Memory B cell (primary cell): ENCODE measurements around the gene TRIM14.
A peak's percentile ranks its signal among the peaks of the same experiment; 100 is the strongest.
"Not testable (repeated sequence)": the region's sequence is repeated elsewhere in the genome, so short reads cannot be mapped to it uniquely, and the experiment has no call there.

Experiments used
- ATAC-seq: fragments of 150-1000 bp; cut with Tn5 transposase; 2 replicates; pipeline ENCODE4 v1.10.0; 2021; ENCODE audit warnings: low read depth, mild to moderate bottlenecking, moderate library complexity
- DNase-seq, 2 donors: peaks; one replicate each; pipeline ENCODE4 v3.0.0; 2022; ENCODE audit warnings: low spot score in 2 of 2
- H3K27ac Mint-ChIP-seq: one replicate; pipeline ENCODE4 v1.8.0; 2022; ENCODE audit warnings: mild to moderate bottlenecking, moderate library complexity, mixed read lengths
- H3K27me3 Mint-ChIP-seq: one replicate; pipeline ENCODE4 v1.8.0; 2022; ENCODE audit warnings: mixed read lengths
- H3K36me3 Mint-ChIP-seq: one replicate; pipeline ENCODE4 v1.8.0; 2022; ENCODE audit warnings: mild to moderate bottlenecking, mixed read lengths
- H3K4me1 Mint-ChIP-seq: one replicate; pipeline ENCODE4 v1.8.0; 2022; ENCODE audit warnings: mixed read lengths
- H3K4me3 Mint-ChIP-seq: one replicate; pipeline ENCODE4 v1.8.0; 2022; ENCODE audit warnings: mild to moderate bottlenecking, moderate library complexity, mixed read lengths
- H3K9me3 Mint-ChIP-seq: one replicate; pipeline ENCODE4 v1.8.0; 2022; ENCODE audit warnings: mixed read lengths

The TRIM14 gene

DNA sequence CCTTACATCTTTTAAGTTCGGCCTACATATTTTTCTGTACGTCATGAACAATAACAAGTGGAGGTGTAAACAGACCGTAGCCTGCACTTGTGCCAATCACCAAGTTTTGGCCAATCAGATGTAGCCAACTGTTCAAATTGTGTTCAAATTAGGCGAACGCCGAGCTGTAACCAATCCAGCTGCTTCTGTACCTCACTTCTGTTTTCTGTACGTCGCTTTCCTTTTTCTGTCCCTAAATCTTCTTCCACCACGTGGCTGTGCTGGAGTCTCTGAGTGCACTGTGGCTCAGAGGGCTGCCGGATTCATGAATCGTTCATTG is 26.4 kb downstream of the TRIM14 start:
- H3K36me3 Mint-ChIP-seq: peaks cover 22% of the 10 kb centered on the region
- H3K9me3 Mint-ChIP-seq: no peaks in the 10 kb centered on the region
- DNase-seq: no peak
- no peak overlapping the region for H3K4me3 Mint-ChIP-seq
- no peak overlapping the region for H3K27ac Mint-ChIP-seq
- no peak for ATAC-seq
- H3K27me3 Mint-ChIP-seq: no peaks in the 10 kb centered on the region
- peaks cover 14% of the 10 kb centered on the region for H3K4me1 Mint-ChIP-seq

GRCh38 chr9:98091735-98092612 is 27.0 kb downstream of the TRIM14 start:
- H3K36me3 Mint-ChIP-seq: peaks cover 17% of the 10 kb centered on the region
- no peak for DNase-seq
- no peak overlapping the region for H3K27ac Mint-ChIP-seq
- no peaks in the 10 kb centered on the region for H3K27me3 Mint-ChIP-seq
- ATAC-seq: no peak
- no peaks in the 10 kb centered on the region for H3K9me3 Mint-ChIP-seq
- no peak overlapping the region for H3K4me3 Mint-ChIP-seq
- peaks cover 11% of the 10 kb centered on the region for H3K4me1 Mint-ChIP-seq

DNA sequence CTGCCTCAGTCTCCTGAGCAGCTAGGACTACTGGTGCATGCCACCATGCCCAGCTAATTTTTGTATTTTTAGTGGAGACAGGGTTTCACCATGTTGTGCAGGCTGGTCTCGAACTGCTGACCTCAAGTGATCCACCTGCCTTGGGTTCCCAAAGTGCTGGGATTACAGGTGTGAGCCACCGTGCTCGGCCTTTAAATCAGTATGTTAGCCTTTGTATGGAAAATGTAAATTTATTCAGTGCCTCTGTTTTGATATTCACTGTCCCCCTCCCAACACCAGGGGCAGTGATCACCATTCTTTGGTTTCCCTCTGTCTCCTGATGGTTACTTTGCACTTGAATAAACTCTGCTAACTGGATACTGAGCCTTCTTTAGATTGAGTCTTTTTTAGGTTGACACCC is 28.3 kb downstream of the TRIM14 start:
- Mint-ChIP-seq H3K36me3 (peaks cover 19% of the 10 kb centered on the region), H3K4me1 (peaks cover 15% of the 10 kb centered on the region)
- not testable (repeated sequence) for H3K9me3 Mint-ChIP-seq, DNase-seq, ATAC-seq, H3K4me3 Mint-ChIP-seq, H3K27me3 Mint-ChIP-seq, H3K27ac Mint-ChIP-seq

DNA sequence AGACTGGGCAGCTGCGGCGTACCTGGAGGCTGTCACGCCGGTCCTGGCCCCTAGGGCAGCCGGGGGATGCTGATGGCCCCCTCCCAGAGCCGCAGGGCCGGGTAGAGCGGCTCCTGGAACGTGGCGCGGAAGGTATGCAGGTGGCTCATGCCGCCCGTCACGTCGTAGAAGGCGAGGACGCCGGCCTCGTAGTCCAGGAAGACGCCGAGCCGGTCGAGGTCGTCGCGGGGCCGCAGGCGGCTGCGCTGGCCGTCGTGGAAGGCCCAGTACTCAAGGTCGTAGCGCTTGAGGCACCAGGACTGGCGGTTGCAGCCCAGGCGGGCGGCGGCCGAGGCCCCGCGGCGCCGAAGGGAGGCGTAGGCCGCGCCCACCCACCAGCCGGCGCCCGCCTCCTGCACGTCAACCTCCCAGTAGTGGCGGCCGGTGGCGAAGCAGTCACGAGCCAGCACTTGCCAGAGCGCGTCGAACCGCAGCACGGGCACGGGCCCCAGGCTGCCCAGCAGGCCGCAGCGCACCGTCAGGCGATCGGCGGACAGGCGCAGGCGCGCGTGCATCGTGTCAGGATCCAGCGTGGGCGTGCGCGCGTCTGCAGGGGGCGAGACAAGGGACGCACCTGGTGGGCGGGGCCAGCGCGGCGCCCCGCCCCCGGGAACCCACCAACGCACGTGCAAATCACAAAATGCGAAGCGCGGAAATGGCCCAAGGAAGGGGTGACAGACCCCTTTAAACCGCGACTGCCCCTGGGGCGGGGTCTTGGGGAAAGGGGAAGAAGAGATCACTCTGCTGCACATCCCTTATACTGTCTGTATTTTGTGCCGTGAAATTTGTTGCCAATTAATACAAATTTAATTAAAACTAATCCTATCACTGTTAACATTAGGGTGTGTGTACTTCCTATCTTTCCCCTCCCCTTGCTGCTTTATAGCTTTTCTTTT is 31.3 kb downstream of the TRIM14 start:
- Mint-ChIP-seq H3K36me3 (peaks cover 14% of the 10 kb centered on the region), H3K4me3 (peak overlapping the region; percentile 73)
- ATAC-seq: peak; percentile 86

GRCh38 chr9:98086461-98086860 is 32.6 kb downstream of the TRIM14 start:
- Mint-ChIP-seq H3K36me3 (peaks cover 18% of the 10 kb centered on the region), H3K4me3 (peak overlapping the region; percentile 55), H3K27ac (peak overlapping the region; percentile 66), H3K27me3 (no peaks in the 10 kb centered on the region), H3K9me3 (no peaks in the 10 kb centered on the region), H3K4me1 (peaks cover 16% of the 10 kb centered on the region)
- no peak for ATAC-seq
- no peak for DNase-seq

More for the DNA sequence above, 31.3 kb downstream of the TRIM14 start:
- peak overlapping the region; percentile 66 for H3K27ac Mint-ChIP-seq
- DNase-seq: peak; percentile 68 to 72
- no peaks in the 10 kb centered on the region for H3K9me3 Mint-ChIP-seq
- no peaks in the 10 kb centered on the region for H3K27me3 Mint-ChIP-seq
- H3K4me1 Mint-ChIP-seq: peaks cover 17% of the 10 kb centered on the region

- Mint-ChIP-seq H3K4me3 (no peak overlapping the region), H3K4me1 (peaks cover 16% of the 10 kb centered on the region), H3K27ac (peak overlapping the region; percentile 66), H3K9me3 (no peaks in the 10 kb centered on the region), H3K36me3 (peaks cover 18% of the 10 kb centered on the region), H3K27me3 (no peaks in the 10 kb centered on the region)
- no peak for DNase-seq
- ATAC-seq: no peak
Observed at GRCh38 chr9:98085944-98086343, 33.1 kb downstream of the TRIM14 start.

- Mint-ChIP-seq H3K4me3 (no peak overlapping the region), H3K27ac (peak overlapping the region; percentile 66), H3K4me1 (peaks cover 16% of the 10 kb centered on the region), H3K27me3 (no peaks in the 10 kb centered on the region), H3K9me3 (no peaks in the 10 kb centered on the region), H3K36me3 (peaks cover 16% of the 10 kb centered on the region)
- ATAC-seq: no peak
- DNase-seq: no peak
Observed at GRCh38 chr9:98085058-98085457, 34.0 kb downstream of the TRIM14 start.

DNA sequence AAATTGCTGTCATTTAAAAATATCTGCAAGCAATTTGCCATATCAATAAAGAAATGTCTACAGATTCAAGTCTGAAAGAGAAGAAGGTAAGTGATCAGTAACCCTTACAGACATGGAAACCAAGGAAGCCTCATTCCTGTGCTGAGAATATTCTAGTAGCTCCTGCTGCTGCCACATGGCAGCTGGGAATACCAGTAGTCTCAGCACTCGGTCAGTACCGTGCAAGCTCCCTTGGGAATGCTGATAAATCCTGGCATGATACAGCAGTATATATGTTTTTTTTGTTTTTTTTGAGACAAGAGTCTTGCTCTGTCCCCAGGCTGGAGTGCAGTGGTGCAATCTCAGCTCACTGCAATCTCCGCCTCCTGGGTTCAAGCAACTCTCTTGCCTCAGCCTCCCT is 34.6 kb downstream of the TRIM14 start:
- no peak for ATAC-seq
- Mint-ChIP-seq H3K4me1 (peaks cover 16% of the 10 kb centered on the region), H3K4me3 (no peak overlapping the region), H3K36me3 (peaks cover 18% of the 10 kb centered on the region), H3K9me3 (no peaks in the 10 kb centered on the region), H3K27ac (no peak overlapping the region), H3K27me3 (no peaks in the 10 kb centered on the region)
- DNase-seq: no peak

- Mint-ChIP-seq H3K36me3 (peaks cover 18% of the 10 kb centered on the region), H3K27ac (peak overlapping the region; percentile 67)
Observed at GRCh38 chr9:98083566-98084183, 35.3 kb downstream of the TRIM14 start.

DNA sequence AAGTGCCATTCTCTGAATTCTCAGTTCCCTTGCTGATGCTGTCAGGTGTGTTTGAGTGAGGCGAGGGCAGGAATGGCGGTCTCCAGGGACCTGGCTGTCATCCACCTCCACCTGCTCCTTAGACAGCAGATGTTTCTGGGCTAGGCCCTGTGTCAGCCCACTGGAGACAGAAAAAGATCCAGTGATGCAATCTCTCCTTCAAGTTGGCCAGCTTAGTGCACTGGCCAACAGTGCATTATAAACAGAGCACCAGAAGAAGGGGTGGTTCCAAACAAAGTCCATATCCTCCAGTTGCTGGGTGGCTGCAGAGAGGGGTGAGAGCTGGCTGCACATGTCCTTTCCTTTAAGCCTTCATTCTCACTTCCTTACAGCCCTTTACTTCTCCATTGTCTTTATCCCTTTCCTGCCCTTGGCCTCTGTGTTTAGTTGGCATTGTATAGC is 35.9 kb downstream of the TRIM14 start:
- Mint-ChIP-seq H3K9me3 (no peaks in the 10 kb centered on the region), H3K4me3 (no peak overlapping the region), H3K27me3 (no peaks in the 10 kb centered on the region), H3K36me3 (peaks cover 18% of the 10 kb centered on the region), H3K27ac (peak overlapping the region; percentile 67), H3K4me1 (peaks cover 16% of the 10 kb centered on the region)
- ATAC-seq (no peak), DNase-seq (no peak)

More at GRCh38 chr9:98083566-98084183, 35.3 kb downstream of the TRIM14 start:
- Mint-ChIP-seq H3K4me3 (no peak overlapping the region), H3K9me3 (no peaks in the 10 kb centered on the region), H3K27me3 (no peaks in the 10 kb centered on the region), H3K4me1 (peaks cover 16% of the 10 kb centered on the region)
- ATAC-seq: no peak
- DNase-seq: no peak

GRCh38 chr9:98081477-98082219 is 37.4 kb downstream of the TRIM14 start:
- H3K4me3 Mint-ChIP-seq: no peak overlapping the region
- H3K9me3 Mint-ChIP-seq: no peaks in the 10 kb centered on the region
- DNase-seq: no peak

DNA sequence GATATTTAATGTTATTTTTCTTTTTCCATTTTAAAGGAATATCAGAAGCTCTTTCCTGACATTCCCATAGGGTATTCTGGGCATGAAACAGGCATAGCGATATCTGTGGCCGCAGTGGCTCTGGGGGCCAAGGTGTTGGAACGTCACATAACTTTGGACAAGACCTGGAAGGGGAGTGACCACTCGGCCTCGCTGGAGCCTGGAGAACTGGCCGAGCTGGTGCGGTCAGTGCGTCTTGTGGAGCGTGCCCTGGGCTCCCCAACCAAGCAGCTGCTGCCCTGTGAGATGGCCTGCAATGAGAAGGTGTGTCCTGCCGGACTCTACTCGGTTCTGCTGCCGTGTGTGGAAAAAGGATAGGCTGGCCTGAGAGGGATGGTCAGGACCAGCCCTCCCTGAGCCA is 38.2 kb downstream of the TRIM14 start:
- Mint-ChIP-seq H3K9me3 (no peaks in the 10 kb centered on the region), H3K36me3 (peaks cover 20% of the 10 kb centered on the region), H3K27me3 (no peaks in the 10 kb centered on the region), H3K4me1 (peaks cover 7% of the 10 kb centered on the region), H3K4me3 (no peak overlapping the region), H3K27ac (no peak overlapping the region)
- ATAC-seq (no peak), DNase-seq (no peak)

More at GRCh38 chr9:98081477-98082219, 37.4 kb downstream of the TRIM14 start:
- ATAC-seq: no peak
- H3K36me3 Mint-ChIP-seq: peaks cover 23% of the 10 kb centered on the region
- H3K27me3 Mint-ChIP-seq: no peaks in the 10 kb centered on the region
- H3K27ac Mint-ChIP-seq: no peak overlapping the region
- peaks cover 11% of the 10 kb centered on the region for H3K4me1 Mint-ChIP-seq

DNA sequence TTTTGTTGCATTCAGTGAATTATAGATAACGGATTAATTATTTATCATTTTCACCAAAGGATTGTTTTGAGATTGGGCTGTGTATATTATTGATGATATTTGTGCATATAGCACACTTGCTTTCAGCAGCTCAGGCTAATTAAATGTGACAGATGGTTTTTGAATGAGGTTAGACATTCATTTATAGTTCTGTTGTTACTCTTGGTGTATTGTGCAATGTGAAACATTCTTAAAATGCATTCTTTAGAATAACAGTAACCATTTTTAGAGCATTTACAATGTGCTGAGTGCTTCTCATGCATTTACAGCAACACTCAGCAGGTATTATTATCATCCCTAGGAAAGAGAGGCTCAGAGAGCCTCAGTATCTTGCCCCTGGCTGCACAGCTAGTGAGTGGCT is 38.7 kb downstream of the TRIM14 start:
- Mint-ChIP-seq H3K27me3 (no peaks in the 10 kb centered on the region), H3K4me3 (no peak overlapping the region), H3K36me3 (peaks cover 20% of the 10 kb centered on the region), H3K27ac (no peak overlapping the region), H3K4me1 (peaks cover 7% of the 10 kb centered on the region), H3K9me3 (no peaks in the 10 kb centered on the region)
- ATAC-seq (no peak), DNase-seq (no peak)
